Hematopoietic multipotent progenitor cell treated with erythropoietin and hydrocortisone succinate and interleukin-3 and kit ligand, for 8 days (in vitro differentiated cells): Measurements from ENCODE around the gene SLU7.
A peak's percentile ranks its signal among the peaks of the same experiment; 100 is the strongest.

Source experiments
- DNase-seq: peaks from one replicate; pipeline ENCODE4 v3.0.0-alpha.2; 2015

SLU7 gene

DNA sequence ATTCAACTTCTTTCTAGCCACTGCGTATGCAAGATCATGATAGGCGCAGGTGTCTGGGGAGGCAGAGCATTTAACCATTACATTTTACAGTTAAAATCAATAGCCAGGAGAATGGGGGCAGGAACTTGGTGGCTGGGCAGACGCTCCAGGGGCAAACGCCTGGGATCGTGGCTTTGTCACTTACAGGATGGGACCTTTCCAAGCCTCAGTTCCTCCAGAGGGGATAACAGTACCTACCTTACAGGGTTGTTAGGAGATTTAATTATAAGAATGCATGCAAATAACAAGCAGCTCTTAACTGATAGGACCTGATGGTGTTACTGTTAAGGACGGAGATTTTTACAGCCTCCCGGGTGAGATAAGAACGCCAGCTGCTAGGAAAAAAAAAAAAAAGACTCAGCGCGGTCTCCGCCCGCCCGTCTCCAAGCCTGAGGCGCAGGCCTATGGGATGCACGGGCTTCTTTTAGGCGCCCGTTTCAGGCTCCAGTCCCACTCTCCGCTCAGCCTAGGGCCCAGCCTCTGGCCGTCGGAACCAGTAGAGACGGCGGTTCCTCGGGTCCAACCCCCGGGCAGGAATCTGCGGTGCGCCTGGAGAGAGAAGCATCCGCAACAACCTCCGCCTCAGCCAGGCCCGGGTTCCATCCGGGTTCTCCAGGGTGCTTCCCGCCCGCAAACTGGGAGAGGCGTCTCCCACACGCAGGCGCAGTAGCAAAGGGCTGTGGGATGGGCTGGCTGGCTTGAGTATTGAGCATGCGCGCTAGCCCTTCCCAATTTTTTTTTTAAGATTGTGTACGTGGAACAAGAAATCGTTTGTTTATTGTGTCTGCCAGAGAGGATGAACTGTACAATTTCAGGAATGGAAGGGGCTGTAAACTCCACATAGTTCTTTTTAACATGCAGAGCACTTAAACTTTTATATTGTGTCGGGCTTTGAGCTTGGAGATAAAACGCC is 19.2 kb downstream of the SLU7 start, which contains the start of gene FAM200C:
Gene FAM200C, minus strand, starts transcription at position 653 of the 952 bp plus-strand sequence. CDS start 4,564 bp downstream, outside the sequence.
- peak; percentile 94 for DNase-seq

DNA sequence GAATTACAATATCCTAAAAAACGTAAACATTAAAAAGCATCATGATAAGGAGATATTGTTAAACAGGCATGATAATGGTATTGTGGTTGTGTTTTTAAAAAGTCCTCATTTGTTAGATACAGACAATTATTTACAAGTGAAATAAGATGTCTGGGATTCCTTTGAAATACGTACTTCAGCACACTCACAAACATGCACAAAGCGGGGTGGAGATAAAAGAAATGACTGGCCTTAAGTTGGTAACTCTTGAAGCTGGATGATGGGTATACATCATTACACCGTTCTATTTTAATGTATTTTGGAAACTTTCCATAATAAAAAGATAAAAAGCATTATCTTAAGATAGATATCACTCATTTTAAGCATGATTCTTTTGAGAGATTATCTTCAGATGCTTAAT is 20.1 kb downstream of the SLU7 start:
- no peak for DNase-seq

DNA sequence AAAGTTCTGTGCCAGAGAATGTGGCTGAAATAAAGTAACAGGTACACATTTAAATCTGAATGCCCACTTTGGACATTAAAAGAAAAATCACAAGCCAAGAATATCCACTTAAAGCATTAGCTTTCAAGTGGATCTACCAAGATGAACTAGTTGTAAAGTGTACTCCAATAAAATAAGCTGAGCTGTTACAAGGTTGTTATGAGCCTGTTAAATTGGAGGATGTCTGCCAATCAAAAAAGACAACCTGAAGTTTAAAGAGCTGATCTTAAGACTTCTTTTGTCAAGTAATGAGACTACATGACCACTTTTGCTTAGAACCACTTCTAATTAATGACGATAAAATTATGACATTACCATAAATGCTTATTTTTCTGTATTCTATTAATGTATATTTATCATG is 21.4 kb downstream of the SLU7 start:
- DNase-seq = no peak

DNA sequence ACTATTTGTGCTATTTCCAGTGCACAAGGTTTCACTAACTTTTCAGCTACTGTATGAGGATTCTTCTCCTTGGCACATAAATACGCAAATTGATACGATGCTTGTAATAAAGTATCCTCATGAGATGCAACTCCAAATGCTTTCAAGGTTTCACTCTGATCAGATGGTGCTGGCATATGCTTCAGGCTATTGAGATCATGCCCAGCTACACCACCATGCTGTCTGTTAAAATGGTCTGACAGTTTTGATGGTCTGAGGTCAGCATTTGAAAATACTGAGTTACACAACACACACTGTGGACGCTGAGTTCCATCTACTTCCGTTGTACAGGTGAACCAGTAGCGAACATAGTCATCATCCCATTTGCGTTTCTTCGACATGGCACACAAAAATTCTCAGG is 23.8 kb downstream of the SLU7 start:
- no peak for DNase-seq

DNA sequence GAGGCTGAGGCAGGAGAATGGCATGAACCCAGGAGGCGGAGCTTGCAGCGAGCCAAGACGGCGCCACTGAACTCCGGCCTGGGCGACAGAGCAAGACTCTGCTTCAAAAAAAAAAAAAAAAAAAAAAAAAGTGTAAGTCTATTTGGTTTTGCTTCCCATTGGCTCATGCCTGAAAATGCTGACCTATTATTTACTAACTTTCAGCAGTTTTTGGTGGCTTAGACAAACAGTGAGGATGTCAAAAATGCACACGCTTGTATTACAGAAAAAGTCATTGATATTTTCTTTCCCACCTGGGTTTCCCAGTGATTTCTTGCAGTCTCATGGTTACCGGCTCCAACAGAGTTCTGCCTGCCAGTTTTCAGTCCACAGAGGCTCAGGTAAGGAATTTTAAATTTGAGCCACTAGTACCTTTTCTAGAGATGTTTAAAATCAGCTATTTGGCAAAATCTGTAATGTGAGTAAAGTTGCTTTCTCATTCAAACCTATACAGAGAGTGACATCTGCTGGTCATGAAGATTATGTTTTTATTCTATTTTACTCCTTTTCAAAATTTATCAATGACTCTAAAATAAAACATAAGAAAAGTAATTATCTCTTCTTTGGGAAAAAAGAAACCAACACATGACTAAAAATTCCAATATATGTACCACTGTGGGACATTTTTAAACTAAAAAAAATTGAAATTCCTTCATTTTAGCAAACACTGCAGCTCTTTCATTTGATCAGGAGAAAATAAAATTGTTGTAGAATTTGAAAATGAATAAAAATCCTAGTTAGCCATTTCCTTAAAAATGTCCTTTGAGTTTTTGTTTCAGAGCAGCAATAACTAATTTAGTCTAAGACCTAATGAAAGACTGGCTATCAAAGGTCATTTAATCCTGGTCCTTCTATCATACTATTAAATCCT is 27.8 kb downstream of the SLU7 start:
- peak; percentile 61 for DNase-seq

DNA sequence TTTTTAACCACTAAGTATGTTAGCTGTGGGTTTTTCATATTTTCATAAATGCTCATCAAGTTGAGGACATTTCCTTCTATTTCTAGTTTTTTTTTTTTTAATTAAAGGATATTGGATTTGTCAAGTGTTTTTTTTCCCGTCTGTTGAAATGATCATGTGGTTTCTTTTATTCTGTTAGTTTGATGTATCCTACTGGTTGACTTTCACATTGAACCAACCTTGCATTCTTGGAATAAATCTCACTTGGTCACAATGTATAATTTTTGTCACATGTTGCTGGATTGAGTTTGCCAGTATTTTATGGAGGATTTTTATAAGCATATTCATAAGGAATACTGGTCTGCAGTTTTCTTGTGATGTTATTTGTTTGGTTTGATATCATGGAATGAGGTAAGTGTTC is 31.4 kb downstream of the SLU7 start:
- DNase-seq = no peak

DNA sequence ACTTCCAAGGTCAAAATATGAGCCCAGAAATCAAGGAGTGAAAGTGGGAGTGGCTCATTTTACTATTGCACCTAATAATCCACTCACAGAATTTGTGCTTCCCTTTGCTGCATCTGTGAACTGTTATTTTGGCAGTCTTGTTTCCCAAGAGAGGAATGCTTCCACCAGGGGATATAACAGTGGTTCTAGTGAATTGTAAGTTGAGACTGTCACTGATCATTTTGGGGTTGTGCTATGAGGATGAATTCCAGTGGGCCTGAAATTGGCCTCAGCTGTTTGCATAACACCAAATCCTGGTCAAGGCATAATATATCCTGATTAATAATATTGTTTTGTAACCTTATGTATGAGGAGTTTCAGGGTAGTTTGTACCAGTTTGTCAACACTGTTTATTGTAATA is 33.4 kb downstream of the SLU7 start:
- no peak for DNase-seq

DNA sequence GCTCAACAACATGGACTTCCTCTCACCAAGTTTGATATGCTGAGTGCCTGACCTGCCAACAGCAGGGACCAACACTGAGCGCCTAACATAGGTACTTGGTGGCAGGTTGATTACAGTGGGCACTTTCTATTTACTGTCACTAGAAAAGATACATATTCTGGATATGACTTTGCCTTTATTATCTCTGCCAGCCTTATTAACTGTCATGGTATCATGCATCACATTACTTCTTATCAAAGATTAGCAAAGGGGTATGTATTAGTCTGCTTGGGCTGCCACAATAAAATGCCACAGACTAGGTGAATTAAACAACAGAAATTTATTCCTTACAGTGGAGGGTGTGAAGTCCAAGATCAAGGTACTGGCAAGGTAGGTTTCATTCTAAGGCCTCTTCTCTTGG is 34.2 kb downstream of the SLU7 start:
- peak; percentile 75 for DNase-seq

DNA sequence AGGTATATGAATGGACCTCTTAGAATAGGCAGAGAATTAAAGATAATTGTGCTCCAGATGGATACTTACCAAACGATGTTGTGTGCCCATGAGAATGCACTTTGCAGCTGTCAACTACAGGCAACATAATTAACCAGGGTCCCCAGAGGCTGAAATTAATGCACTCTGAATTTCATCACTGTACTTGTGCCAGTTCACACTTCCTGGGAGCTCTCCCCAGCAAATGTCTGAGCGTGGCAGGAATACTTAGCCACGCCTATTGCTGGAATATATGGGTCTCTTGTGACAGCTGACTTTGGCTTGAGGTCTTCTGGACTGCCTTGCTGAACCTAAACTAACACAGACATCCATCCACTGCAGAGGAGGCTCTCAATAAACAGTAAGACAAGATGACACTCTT is 36.5 kb downstream of the SLU7 start:
- DNase-seq = no peak

DNA sequence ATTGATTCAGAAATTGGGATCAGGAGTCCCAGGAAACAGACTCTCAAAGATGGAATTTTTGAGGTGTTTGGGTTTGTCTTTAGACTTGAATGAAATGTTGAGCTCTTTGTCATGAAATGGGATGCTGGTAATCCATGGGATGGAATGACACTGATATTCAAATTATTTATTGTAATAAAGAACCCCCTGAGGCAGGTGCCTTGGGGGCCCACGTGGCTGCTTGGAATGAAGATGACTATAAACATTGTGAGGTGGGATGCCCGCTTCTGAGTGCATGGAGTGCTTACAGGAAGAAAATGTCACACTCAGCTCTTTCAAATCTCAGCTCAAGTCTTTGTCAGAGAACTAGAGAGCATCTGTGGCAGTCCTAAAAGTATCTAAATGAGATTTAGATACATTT is 38.8 kb downstream of the SLU7 start:
- DNase-seq = no peak

DNA sequence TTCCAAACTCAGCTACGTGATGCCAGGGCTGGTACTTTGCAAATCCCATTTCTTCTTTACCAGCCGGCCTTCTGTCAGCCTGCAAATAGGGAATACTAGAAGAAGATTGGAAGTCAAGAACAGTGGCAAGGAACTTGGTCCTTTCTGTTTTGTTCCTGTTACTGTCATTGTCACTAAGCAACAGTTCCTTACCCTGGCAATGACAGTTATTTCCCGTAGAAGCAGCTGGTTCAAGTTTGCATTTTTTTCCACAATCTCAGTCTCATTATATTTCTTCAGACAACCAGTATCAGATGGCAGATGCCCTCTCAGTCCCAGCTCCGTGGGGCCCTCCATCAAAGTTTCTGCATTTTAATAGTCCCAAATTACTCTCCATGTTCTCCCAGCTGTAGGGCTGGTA is 39.4 kb downstream of the SLU7 start:
- no peak for DNase-seq

DNA sequence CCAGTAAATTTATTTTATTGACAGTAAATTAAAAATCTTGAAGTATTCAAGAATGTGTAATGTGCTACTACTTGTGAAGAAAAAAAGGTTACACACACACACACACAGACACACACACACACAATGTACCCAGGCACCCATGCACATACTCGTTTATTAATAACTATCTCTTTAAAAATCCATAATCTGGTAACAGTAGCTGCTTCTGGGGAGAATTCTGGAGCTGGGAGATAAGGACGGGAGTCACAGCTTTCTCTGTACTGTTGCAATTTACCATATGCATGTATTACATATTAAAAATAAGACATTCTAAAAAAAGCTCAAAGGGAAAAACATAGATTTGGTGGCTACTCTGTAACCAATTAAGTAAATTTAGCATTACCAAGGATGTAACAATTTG is 40.6 kb downstream of the SLU7 start:
- peak; percentile 88 for DNase-seq

DNA sequence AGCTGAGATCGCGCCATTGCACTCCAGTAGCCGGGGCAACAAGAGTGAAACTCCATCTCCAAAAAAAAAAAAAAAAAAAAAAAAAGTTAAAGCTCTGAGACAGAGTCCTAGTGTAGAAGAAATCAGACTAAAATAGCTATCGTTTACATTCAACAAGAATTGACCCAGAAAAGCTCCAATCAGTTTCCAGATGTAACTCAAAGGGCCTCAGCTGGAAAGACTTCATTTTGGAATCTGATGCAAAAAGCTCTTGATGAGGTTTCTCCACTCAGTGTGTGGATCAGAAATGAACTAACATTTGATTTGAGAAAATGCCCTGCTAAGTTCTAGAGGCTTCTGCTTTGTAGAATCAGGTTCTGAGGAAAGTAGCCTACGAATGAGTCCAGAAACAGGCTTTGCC is 41.2 kb downstream of the SLU7 start:
- no peak for DNase-seq

DNA sequence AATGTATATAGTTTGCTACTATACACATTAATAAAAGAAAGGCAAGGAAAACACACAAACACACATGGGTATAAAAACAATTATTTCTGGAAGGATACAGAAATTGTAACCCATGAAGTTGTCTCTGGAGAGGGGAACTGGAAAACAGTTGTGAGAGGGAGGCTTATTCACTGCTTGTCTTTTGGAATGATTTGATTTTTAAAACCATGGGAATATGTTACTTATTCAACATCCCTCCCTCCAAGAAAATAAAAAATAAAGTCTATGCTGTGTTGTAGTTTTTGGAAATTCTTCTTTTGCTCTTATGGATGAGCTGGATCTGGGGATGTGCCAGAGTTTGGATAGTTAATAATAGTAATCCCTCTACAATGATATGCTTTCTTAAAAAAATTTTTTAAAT is 42.5 kb downstream of the SLU7 start:
- no peak for DNase-seq

DNA sequence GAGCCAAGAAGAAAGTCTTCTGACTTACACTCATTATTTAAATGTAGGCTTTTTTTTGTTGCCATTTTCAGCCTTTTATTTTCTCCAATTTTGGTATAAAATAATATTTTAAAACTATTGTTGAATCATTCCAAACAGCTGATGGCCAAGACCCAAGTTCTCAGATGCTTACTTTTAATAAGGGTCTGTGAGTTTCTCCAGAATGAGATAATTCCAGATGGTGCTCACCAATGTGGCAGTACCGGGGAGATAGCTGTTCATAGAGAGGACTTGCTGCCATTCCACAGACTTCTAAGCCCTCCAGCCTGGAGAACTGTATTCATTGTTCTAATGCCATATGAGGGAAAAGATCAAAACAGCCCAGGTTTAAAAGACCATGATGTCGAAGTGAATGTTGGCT is 43.2 kb downstream of the SLU7 start:
- DNase-seq = no peak

DNA sequence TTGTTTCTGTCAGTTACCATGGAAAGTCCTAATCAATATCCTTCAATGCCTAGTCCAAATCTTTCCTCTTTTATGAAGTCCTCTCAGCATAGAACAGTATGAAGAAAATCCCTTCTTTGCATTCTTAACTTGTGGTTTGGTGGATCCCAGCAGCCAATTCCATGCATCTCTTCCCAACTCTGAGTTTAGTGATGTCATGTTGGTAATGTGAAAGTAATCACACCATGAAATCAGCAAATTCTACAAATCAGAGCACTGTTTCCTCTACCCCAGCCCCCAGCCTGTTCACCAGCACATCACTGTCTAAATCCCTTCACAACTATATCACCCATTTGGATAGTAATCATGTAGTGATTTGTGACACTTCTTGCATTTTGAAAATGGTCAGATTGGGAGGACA is 43.7 kb downstream of the SLU7 start:
- no peak for DNase-seq

DNA sequence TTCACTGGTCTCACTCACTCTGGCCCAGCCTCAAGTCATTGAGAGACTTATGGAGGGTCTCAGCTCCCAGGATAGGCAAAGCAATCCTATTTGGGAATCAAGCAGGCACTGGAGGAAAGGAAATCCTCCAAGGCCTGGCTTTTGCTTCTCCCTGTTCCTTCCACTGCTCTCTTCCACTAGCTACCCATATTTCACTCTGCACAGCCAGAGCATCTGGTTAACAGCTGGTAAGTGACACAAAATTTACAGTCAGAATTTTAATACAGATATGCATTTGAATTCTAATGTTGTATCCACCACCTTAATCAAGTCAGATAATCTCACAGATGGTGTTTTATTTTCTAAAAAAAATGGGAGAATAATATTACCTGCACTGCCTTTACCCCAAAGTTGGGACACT is 47.6 kb downstream of the SLU7 start:
- no peak for DNase-seq

DNA sequence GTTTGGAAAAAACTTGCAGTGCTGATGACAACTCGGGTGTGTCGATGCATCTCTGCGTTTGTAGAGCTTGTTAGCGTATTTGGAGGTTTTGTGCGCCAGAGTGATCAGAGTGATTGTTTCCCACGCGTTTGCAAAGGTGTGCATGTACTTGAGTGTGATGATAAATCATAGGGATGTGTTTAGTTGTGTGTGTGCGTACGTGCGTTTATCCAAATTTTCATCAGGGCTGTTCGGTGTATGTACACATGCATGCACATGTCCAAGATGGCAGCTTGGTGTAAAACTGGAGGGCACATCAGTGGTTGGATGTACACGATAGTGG is 48.2 kb downstream of the SLU7 start:
- DNase-seq = no peak

DNA sequence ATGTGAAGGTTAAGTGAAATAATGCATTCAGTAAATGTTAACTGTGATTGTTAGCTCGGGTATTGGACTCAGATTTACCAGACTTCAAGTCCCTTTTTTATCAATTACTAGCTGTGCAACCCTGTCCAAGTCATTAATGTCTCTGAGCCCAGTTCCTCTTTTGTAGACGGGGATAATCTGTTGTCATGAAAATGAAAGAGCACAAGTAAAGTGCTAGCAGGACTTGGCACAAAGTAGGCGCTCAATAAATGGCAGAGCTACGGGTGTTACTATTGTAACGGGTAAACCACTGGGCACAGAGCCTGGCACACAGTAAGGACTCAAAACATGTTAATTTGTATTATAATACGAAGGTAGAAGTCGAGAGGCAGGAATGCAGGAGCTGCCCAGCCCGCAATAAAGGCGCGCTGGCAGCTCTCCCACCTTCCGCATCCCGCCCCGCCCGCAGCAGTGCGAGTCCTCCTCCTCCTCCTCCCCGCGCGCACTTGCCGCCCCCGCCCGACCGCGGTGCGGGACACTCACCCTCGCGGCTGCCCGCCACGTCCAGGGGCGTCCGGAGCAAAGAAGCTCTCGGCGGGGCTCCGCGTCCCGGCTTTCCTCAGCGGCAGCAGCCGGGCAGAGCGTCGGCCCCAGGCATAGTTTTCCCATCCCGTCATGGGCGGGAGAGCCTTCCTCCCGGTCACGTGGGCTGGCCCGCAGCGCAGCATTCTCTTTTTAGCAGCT is 48.7 kb downstream of the SLU7 start, which contains the start of gene C1QTNF2:
Gene C1QTNF2, minus strand, starts transcription at position 637 of the 723 bp plus-strand sequence. CDS start 15,615 bp downstream, outside the sequence.
- DNase-seq = no peak

DNA sequence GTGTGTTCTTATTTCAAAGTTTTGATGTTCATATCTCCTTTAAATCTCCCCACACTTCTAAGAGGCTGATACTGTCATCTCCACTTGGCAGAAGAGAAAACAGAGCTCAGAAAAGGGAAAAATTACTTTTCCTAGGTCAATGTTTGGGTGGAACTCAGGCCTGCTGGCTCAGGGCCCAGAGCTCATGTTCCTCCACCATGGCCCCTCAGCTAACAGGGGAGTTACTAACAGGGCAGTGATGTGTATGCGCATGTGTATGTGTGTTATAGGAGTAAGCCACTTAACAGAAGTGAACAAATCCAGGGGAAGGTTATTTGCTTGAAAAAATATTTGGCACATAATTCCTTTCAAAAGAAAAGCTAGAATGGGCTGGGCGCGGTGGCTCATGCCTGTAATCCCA is 51.0 kb downstream of the SLU7 start:
- DNase-seq = no peak

DNA sequence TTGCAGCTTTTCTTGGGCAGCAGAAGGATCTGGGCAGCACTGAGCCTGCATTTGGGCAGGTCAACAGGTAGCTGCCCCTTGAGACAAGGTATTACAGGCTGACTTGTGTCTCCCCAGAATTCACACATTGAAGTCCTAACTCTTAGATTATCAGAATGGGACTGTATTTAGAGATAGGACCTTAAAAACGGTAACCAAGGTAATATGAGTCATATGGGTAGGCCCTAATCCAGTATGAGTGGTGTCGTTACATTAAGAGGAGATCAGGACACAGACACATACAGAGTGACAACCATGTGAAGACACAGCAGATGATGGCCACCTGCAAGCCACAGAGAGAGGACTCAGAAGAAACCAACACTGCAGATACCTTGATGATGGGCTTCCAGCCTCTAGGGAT is 51.6 kb downstream of the SLU7 start:
- peak; percentile 47 for DNase-seq

DNA sequence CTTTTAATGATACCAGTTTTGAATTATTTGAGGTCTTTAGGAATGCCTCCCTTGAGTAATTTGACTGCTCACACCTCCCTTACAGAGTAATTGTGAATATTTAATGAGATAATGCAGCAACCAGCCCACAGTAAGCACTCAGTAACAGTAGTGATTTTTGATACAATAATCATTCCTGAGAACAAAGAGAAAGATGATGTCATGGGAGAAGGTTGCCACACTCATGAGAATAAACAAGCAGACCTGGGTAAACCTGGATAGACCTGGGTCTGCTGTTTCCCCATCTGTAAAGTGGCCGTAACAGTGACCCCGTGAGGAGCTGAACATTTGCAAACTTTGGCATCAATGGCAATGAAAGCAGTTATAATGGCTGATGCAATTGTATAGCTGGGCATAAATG is 52.7 kb downstream of the SLU7 start:
- DNase-seq = no peak
